Right ventricle myocardium inferior (tissue), 1 donor: ENCODE results near the gene F5. TPM values are rescaled to one million over a fixed set of nuclear protein-coding genes. Genes with fewer than 3 reads are reported as not detected.

Experiments used
- ATAC-seq: fragments of 200-7000 bp; cut with Tn5 transposase; one replicate; pipeline ENCODE4 v1.9.1; 2020; ENCODE audit warnings: mild to moderate bottlenecking, moderate library complexity
- DNase-seq: peaks from one replicate; pipeline ENCODE4 v3.0.0; 2021; ENCODE audit errors: missing footprints
- intact Hi-C: fragments of 100-400 bp; cut with DNase I; formaldehyde crosslinking; loops from one replicate; pipeline ENCODE4 v1.11.0; 2022
- total RNA-seq: library from RNA; stranded (reverse); fragmentation: NEBNext Ultra II Directional; extraction: Animal tissue kit (Norgen Biotek cat#: 25700); gene quantifications from one replicate; pipeline ENCODE4 v1.2.1, GENCODE V29; 2021
- donor health status: DM: no; HTN: yes; CAD: no; lungs with severe emphysema.

Gene F5
- total RNA-seq, 1 donor from 2014 or later, result 16.6 TPM

- intact Hi-C loops, result no loop called here
- no peak for ATAC-seq
- no peak for DNase-seq
These were observed 94.4 kb downstream of the F5 start for GRCh38 chr1:169491845-169492281.

GRCh38 chr1:169488157-169488556 lies 98.1 kb downstream of the F5 start:
- intact Hi-C loops, result loop anchor here (5.0 to 10.0 kb wide), 2 partner anchors 383 to 404 kb away; partner anchors contain the start of genes ATP1B1 and SCYL3

GRCh38 chr1:169487561-169487960 lies 98.7 kb downstream of the F5 start:
- ATAC-seq (no peak), DNase-seq (no peak)
- intact Hi-C loops, result loop anchor here (5.0 to 10.0 kb wide), 2 partner anchors 383 to 405 kb away; partner anchors contain the start of genes ATP1B1 and SCYL3

More at GRCh38 chr1:169488157-169488556, 98.1 kb downstream of the F5 start:
- DNase-seq (no peak), ATAC-seq (no peak)

GRCh38 chr1:169487133-169487532 lies 99.1 kb downstream of the F5 start:
- intact Hi-C loops, result loop anchor here (5.0 to 10.0 kb wide), 2 partner anchors 382 to 405 kb away; partner anchors contain the start of genes ATP1B1 and SCYL3
- ATAC-seq (no peak), DNase-seq (no peak)

- ATAC-seq (no peak), DNase-seq (no peak)
- intact Hi-C loops, result loop anchor here (5.0 to 10.0 kb wide), 2 partner anchors 382 to 406 kb away; partner anchors contain the start of genes ATP1B1 and SCYL3
These were observed 99.8 kb downstream of the F5 start for GRCh38 chr1:169486281-169487051.

GRCh38 chr1:169485431-169486280 lies 100.6 kb downstream of the F5 start, which contains the start of gene SLC19A2:
Gene SLC19A2, minus strand, starts transcription at chr1:169485944. Its CDS starts 178 bp downstream, at chr1:169485766.
- intact Hi-C loops, result loop anchor here (5.0 to 10.0 kb wide), 2 partner anchors 381 to 407 kb away; partner anchors contain the start of genes ATP1B1 and SCYL3
- peak; percentile 98 for ATAC-seq
- peak; percentile 100 for DNase-seq

- intact Hi-C loops, result loop anchor here (5.0 to 10.0 kb wide), 2 partner anchors 380 to 407 kb away; partner anchors contain the start of genes ATP1B1 and SCYL3
- ATAC-seq (peak; percentile 38), DNase-seq (peak; percentile 75)
These were observed 101.4 kb downstream of the F5 start for GRCh38 chr1:169484683-169485430.

- DNase-seq, result no peak
- intact Hi-C loops, result loop anchor here (10.0 kb wide), 1 partner anchor 379 kb away; the partner anchor contains the start of gene ATP1B1
- no peak for ATAC-seq
These were observed 102.2 kb downstream of the F5 start for GRCh38 chr1:169484101-169484500.

GRCh38 chr1:169483500-169483966 lies 102.7 kb downstream of the F5 start:
- DNase-seq, result no peak
- intact Hi-C loops, result loop anchor here (10.0 kb wide), 1 partner anchor 379 kb away; the partner anchor contains the start of gene ATP1B1
- peak; percentile 32 for ATAC-seq

GRCh38 chr1:169479363-169480066 lies 106.8 kb downstream of the F5 start:
- no peak for DNase-seq
- intact Hi-C loops, result loop anchor here (10.0 kb wide), 1 partner anchor 375 kb away; the partner anchor contains the start of gene ATP1B1
- ATAC-seq, result no peak

- ATAC-seq (no peak), DNase-seq (no peak)
- intact Hi-C loops, result no loop called here
These were observed 108.1 kb downstream of the F5 start for GRCh38 chr1:169478094-169478672.

GRCh38 chr1:169475806-169476387 lies 110.4 kb downstream of the F5 start:
- intact Hi-C loops, result no loop called here
- ATAC-seq (no peak), DNase-seq (no peak)

GRCh38 chr1:169474302-169474995 lies 111.8 kb downstream of the F5 start:
- ATAC-seq (no peak), DNase-seq (no peak)
- intact Hi-C loops, result no loop called here

GRCh38 chr1:169473347-169473746 lies 112.9 kb downstream of the F5 start:
- no peak for ATAC-seq
- intact Hi-C loops, result no loop called here

GRCh38 chr1:169472738-169473137 lies 113.5 kb downstream of the F5 start:
- intact Hi-C loops, result no loop called here
- ATAC-seq (no peak), DNase-seq (no peak)

More at GRCh38 chr1:169473347-169473746, 112.9 kb downstream of the F5 start:
- DNase-seq, result no peak

GRCh38 chr1:169468982-169469381 lies 117.3 kb downstream of the F5 start:
- intact Hi-C loops, result loop anchor here (5.0 kb wide), 1 partner anchor 43 kb away; no protein-coding TSS in a partner anchor
- ATAC-seq (no peak), DNase-seq (no peak)
